A673 (cell line): Measurements from ENCODE around the gene FUBP1.

Source experiments
- EZH2 ChIP-seq: fragments of 200-600 bp; sonication (generic); IDR thresholded peaks from 2 replicates; pipeline ENCODE4 v1.6.1; 2017; ENCODE audit warnings: borderline replicate concordance, low read depth, mild to moderate bottlenecking, mixed read lengths, antibody characterized with exemption, low read length; ENCODE audit not compliant: poor library complexity, severe bottlenecking
- TF ChIP-seq, protein P1 (sequence below): fragments of 300-800, 200-600 bp; sonication (generic); conservative IDR thresholded peaks from 2 replicates; pipeline ENCODE4 v1.5.1; 2017; ENCODE audit warnings: low read depth, mild to moderate bottlenecking, antibody characterized with exemption, low read length, moderate library complexity, mixed read lengths

DNA sequence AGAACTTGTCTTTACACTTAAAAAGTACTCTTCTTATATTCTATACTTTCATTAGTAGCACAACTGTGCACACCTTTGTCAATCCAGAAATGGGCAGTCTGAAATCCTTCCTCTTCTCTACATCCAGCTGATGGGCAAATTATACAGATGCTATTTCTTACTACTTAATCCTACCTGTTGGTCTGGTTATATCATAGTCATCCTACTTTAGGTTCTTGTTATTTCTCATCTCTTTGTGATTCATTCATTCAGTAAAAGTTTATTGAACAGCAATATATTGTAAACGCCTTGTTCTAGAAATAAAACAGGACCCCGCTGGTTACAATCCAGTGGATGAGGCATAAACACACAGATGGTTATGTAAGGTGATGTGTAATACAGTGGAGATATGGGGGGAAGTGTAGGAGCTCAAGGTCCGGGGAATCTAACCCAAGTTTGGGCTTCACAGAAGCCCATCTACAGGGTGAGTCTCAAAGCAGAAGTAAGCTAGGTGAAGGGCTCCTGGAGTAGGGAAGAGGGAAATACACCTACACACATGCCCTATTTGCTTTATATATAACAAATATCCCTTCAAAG is 11.8 kb upstream of the FUBP1 start:
- TF ChIP-seq, protein P1, sequence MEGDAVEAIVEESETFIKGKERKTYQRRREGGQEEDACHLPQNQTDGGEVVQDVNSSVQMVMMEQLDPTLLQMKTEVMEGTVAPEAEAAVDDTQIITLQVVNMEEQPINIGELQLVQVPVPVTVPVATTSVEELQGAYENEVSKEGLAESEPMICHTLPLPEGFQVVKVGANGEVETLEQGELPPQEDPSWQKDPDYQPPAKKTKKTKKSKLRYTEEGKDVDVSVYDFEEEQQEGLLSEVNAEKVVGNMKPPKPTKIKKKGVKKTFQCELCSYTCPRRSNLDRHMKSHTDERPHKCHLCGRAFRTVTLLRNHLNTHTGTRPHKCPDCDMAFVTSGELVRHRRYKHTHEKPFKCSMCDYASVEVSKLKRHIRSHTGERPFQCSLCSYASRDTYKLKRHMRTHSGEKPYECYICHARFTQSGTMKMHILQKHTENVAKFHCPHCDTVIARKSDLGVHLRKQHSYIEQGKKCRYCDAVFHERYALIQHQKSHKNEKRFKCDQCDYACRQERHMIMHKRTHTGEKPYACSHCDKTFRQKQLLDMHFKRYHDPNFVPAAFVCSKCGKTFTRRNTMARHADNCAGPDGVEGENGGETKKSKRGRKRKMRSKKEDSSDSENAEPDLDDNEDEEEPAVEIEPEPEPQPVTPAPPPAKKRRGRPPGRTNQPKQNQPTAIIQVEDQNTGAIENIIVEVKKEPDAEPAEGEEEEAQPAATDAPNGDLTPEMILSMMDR: no peak
- TF ChIP-seq EZH2: no peak
